ENCODE results near the gene GNMT.
"Not testable (repeated sequence)": the region's sequence is repeated elsewhere in the genome, so short reads cannot be mapped to it uniquely, and the experiment has no call there.

Gene GNMT

DNA sequence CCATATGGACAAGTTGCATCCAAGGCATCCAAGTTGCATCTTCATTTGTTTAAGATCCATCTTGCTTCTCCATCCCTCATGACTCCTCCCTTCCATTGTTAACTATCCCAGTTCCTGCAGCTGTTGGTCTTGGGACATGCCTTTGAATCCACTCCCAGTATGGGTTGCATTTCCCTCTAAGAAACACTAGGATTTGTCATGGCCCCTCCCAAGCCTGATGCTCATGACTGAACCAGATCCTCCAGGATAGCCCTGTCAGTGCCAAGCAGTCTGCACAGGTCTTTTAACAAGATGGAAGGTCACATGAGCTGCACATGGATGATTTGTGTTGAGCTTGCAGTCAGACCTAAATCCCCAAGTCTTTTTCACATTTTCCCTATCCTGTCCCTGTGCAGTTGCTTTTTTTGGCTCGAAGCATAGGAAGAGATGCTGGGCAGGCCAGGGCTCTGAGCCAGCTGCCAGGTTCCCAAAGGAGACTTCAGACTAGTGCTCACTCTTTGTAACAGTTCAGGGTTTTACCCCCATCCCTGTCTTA lies 28.0 kb downstream of the GNMT start:
- in situ Hi-C loops (cut with MboI; ENCODE audit: low sequenced_read_pairs, unreplicated experiment): no loop called here
- TF ChIP-seq, protein P1, sequence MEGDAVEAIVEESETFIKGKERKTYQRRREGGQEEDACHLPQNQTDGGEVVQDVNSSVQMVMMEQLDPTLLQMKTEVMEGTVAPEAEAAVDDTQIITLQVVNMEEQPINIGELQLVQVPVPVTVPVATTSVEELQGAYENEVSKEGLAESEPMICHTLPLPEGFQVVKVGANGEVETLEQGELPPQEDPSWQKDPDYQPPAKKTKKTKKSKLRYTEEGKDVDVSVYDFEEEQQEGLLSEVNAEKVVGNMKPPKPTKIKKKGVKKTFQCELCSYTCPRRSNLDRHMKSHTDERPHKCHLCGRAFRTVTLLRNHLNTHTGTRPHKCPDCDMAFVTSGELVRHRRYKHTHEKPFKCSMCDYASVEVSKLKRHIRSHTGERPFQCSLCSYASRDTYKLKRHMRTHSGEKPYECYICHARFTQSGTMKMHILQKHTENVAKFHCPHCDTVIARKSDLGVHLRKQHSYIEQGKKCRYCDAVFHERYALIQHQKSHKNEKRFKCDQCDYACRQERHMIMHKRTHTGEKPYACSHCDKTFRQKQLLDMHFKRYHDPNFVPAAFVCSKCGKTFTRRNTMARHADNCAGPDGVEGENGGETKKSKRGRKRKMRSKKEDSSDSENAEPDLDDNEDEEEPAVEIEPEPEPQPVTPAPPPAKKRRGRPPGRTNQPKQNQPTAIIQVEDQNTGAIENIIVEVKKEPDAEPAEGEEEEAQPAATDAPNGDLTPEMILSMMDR (IDR thresholded peaks at IDR 0.05; ENCODE audit: borderline replicate concordance, control extremely low read depth, extremely low read depth, insufficient read depth, missing control alignments): no peak
- DNase-seq (ENCODE audit: low spot score): no peak

DNA sequence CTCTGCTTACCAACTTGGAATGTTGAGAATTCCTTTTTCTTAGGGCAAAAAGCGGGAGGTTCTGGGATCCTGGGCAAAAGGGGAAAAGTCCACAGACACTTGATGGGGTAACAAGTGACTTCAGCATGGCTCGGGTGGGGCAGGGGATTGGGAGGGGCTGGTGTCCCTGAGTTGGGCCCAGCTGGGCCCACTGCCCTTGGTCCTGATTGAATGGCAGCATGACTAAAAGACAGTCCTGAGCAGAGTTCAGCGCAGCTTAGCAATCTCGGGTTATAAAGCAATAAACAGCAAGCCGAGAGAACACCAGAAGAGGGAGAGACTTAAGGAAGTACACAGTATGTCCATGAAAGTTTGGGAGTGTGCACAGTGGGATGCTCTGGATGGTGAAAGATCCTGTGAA lies 29.4 kb downstream of the GNMT start:
- TF ChIP-seq, protein P1 (IDR thresholded peaks at IDR 0.05; ENCODE audit: borderline replicate concordance, control extremely low read depth, extremely low read depth, insufficient read depth, missing control alignments): no peak
- in situ Hi-C loops (cut with MboI; ENCODE audit: low sequenced_read_pairs, unreplicated experiment): no loop called here
- no peak for DNase-seq (ENCODE audit: low spot score)

DNA sequence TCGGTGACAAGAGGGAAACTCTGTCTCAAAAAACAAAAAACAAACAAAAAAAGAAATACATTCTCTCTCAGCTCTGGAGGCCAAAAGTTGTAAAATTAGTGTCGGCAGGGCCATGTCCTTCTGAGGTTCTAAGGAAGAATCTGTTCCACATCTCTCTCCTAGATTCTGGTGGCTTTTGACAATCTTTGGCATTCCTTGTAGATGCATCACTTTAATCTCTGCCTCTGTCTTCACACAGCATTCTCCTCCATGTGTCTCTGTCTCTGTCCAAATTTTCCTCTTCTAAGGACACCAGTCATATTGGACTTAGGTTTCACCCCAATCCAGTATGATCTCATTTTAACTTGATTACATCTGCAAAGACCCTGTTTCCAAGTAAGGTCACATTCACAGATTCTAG lies 32.9 kb downstream of the GNMT start:
- in situ Hi-C loops (cut with MboI; ENCODE audit: low sequenced_read_pairs, unreplicated experiment): no loop called here
- no peak for DNase-seq (ENCODE audit: low spot score)
- TF ChIP-seq, protein P1 (IDR thresholded peaks at IDR 0.05; ENCODE audit: borderline replicate concordance, control extremely low read depth, extremely low read depth, insufficient read depth, missing control alignments): no peak

DNA sequence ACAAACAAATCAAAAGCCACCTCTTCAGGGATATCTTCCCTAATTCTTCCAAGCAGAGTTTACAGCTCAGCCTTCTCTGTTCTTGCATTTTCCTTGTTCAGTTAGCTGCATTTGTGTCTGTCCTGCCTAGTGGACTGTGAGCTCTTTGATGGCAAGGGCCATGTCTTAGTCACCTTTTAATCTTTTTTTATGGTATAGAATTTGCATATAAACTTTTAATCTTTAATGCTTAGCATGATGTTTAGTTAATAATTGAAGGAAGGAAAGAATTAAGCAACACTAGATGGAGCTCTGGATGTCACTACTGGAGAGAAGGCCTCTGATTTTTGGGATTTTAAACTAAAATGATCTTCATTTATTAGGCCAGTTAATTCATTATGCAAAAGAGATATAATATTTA lies 36.0 kb downstream of the GNMT start:
- TF ChIP-seq, protein P1 (IDR thresholded peaks at IDR 0.05; ENCODE audit: borderline replicate concordance, control extremely low read depth, extremely low read depth, insufficient read depth, missing control alignments): no peak
- no peak for DNase-seq (ENCODE audit: low spot score)
- in situ Hi-C loops (cut with MboI; ENCODE audit: low sequenced_read_pairs, unreplicated experiment): no loop called here

DNA sequence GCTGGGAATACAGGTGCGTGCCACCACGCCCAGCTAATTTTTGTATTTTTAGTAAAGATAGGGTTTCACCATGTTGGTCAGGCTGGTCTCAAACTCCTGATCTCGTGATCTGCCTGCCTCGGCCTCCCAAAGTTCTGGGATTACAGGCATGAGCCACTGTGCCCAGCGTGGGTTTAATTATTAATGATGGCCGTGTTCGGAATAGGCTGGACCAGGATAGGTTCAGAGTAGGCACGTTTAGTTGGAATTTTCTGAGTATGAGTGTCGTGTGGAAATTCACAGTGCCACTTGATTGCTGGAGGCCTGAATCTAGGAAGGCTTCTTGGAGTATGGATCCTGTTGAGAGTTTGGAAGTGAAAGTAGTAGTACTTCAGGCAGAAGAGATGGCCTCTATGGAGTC lies 37.7 kb downstream of the GNMT start:
- in situ Hi-C loops (cut with MboI; ENCODE audit: low sequenced_read_pairs, unreplicated experiment); DNase-seq (ENCODE audit: low spot score): not testable (repeated sequence)

DNA sequence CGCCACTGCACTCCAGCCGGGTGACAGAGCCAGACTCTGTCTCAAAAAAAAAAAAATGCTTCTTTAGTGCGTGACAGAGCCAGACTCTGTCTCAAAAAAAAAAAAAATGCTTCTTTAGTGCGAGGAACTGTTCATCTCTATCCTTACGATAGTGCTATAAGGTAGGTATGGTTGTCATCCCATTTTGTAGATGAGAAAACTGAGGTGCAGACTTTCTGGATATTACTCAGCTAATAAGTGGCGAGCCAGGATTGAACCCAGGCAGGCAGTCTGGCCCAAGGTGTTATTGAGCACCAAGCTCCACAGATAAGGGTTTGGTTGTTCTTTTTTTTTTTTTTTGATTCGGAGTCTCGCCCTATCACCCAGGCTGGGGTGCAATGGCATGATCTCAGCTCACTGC lies 41.3 kb downstream of the GNMT start:
- TF ChIP-seq, protein P1 (IDR thresholded peaks at IDR 0.05; ENCODE audit: borderline replicate concordance, control extremely low read depth, extremely low read depth, insufficient read depth, missing control alignments): no peak
- in situ Hi-C loops (cut with MboI; ENCODE audit: low sequenced_read_pairs, unreplicated experiment): no loop called here
- DNase-seq (ENCODE audit: low spot score): no peak

DNA sequence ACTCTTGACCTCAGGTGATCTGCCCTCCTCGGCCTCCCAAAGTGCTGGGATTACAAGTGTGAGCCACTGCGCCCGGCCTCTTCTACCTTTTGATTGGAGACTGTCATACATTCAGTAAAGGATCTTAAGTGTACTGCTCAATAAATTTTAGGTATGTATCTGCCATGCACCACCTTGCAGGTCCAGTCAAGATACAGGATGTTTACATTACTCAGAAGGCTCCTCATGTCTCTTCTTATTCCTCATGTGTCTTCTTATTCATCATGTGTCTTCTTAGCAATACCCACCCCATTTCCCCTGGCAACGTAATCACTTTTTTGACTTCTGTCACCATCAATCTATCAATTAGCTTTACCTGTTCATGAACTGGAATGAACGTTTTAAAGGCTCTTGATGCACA lies 45.3 kb downstream of the GNMT start:
- in situ Hi-C loops (cut with MboI; ENCODE audit: low sequenced_read_pairs, unreplicated experiment): no loop called here
- TF ChIP-seq, protein P1 (IDR thresholded peaks at IDR 0.05; ENCODE audit: borderline replicate concordance, control extremely low read depth, extremely low read depth, insufficient read depth, missing control alignments): no peak
- no peak for DNase-seq (ENCODE audit: low spot score)

Data from GM13976 (cell line).